Fibroblast of skin of left quadriceps (primary cell): ENCODE data around the gene BLM.

ENCODE experiments used
- DNase-seq, 2 experiments: peaks; one replicate each; pipeline ENCODE4 v3.0.0-alpha.2; 2013; ENCODE audit warnings: low read depth in 2 of 2

BLM gene

DNA sequence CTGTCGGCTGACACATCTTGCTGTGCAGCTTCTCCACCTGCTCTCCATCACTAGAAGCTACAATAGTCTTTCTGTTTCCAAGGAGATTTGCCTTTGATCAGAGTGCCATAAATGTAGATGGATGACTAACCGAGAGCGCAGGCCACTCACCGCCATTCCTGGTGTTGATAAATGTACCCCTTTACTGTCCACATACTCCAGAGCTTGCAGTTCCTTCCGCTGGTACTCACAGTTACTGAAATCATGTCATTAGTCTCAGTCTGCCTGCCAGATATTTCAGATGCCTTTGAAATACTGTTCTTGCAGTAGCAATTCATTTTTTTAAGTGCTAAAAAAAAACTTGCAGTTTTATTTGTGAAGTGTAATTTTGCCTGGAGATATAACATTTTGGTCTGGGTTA, 72.3 kb downstream of the BLM start:
- no peak for DNase-seq

DNA sequence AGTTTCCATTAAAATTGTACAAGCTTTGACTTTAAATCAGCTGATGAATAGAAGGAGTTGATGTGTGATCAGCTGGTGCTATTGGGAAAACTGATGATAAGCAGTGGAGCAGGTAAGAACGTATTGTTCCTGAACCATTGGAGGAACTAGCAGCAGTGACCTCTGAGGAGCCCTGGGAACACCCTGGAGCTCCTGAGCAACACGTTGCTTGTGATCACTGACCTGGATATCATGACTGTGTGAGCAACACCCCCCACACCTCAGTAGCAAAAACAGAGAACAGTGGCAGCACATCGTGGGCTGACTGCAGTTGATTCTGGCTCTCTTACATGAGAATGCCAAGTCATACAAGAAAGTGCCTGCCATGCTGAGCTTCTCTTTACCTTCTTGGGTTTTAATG, 72.9 kb downstream of the BLM start:
- no peak for DNase-seq

DNA sequence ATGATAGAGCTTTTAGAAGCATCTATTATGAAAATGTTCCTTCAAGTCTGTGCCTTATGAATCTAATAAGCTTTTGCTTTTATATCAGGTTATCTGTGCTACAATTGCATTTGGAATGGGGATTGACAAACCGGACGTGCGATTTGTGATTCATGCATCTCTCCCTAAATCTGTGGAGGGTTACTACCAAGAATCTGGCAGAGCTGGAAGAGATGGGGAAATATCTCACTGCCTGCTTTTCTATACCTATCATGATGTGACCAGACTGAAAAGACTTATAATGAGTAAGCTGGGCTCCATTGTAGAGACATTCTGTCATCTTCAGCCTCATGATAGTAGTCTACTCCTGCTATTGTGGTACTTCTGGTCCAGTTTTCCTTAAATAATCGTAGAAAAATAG, 73.4 kb downstream of the BLM start:
- no peak for DNase-seq

DNA sequence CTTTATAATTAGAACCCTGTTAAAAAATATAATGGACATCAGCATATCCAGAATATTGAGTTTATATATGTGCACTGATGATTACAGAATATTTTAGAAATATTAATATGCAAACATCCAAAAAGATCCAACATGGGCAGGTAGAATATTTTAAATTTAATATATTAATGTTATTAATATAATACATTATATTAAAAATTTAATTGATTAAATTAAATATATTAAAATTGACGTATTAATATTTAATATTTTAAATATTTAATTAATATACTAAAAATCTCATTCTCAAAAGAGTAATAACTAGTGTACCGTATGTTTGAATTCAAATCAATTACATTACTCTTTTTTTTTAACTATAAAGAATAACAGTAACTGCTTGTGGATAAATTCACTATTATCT, 77.4 kb downstream of the BLM start:
- no peak for DNase-seq

DNA sequence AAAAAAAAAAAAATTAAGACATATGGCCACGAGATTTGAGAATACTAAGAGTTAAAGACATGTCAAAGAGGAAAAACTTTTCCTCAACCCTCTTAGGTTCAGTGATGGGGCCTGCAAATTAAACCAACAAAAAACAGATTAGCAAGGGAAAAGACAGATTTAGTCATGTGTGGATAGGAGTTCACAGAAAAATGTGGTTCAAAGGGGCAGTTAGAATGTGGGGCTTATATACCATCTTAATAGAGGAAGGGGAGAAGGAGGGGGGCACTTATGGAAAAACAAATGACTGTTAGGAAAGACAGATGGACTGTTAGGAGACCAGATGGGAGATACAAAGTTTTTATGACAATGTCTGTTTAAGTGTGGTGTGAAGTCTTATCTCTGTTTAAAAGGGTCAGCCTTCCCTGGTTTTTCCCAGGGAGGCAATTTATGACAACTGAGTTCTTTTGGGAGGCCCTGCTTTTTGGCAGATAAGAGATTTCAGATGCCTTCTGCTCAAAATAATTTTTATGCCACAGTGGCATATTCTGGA, 82.6 kb downstream of the BLM start:
- DNase-seq = no peak

DNA sequence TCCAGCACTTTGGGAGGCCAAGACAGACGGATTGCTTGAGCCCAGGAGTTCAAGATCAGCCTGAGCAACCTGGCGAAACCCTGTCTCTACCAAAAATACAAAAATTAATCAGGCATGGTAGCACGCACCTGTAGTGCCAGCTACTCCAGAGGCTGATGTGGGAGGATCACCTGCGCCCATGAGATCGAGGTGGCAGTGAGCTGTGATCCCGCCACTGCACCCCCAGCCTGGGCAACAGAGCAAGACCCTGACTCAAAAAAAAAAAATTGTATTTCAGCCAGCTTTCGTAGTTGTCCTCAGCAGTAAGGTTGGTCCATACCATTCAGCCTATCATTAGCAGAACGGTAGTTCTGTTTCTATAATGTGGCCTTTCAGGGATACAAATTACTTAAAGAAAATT, 84.7 kb downstream of the BLM start:
- no peak for DNase-seq

DNA sequence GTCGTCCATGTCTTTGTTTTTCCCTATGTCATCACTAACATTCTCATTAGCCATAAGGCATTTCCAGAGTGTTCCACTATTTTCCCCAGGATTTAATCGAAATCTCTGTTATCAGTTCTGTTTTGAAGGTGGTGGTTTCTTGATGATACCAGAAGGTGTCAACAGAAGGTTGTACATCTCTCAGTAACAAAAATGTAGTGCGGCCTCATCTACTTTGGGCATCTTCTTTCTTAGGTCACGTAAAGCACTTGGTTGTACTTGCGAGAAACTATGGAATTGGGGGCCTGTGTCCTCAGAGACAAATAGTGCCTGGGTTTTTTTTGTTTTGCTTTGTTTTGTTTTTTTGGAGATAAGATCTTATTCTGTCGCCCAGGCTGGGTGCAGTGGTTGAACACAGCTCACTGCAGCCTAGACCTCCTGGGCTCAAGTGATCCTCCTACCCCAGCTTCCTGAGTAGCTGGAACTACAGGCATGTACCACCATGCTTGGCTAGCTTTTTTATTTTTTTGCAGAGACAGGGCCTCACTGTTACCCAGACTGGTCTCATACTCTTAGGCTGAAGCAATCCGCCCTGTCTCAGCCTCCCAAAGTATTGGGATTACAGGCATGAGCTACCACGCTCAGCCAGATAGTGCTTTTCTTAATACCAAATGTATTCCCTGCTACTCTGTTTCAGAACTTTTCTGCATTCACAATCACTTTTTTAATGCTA, 90.1 kb downstream of the BLM start:
- DNase-seq = no peak

DNA sequence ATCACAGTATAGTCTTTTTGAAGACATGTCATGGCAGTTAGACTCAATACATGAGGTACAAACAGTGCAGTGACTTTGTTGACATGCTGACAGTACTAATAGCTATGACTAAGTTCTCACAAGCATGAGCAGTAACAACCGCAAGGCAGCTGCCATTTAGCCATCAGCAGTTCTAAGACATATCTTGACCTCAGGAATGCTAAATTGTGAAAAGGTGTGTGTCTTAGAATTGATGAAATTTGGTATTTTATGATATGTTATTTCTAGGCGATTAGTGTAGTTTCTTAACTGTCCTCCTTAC, 90.6 kb downstream of the BLM start:
- DNase-seq = no peak

DNA sequence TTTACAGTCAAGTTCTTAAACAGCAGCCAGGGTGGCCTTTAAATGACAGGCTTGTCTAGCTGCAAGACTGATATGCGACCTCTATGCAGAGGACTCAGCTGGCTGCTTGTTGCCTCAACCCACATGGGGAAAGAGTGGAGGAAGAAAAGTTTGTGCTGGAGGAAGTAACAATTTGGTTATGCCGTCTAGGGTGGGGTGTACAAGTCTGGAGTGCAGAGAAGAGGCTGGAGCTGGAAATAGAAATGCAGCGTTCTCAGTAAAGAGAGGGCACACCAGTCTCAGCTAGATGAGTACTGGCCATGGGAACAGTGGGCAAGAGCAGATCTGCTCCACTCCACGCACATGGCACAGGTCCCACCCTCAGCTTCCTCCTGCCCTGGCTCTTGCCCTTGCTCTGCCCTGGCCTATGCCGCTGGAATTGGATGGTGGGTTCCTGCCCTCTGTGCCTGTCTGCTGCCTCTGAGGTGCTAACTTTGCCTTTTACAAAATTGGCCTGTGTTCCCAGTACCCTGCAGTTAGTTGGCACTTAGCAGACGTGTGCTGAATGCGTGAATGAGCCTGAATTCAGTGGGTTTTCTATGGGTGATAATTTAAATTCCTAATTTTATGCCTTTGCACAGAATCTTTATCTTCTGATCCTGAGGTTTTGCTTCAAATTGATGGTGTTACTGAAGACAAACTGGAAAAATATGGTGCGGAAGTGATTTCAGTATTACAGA, 91.5 kb downstream of the BLM start:
- DNase-seq = no peak

DNA sequence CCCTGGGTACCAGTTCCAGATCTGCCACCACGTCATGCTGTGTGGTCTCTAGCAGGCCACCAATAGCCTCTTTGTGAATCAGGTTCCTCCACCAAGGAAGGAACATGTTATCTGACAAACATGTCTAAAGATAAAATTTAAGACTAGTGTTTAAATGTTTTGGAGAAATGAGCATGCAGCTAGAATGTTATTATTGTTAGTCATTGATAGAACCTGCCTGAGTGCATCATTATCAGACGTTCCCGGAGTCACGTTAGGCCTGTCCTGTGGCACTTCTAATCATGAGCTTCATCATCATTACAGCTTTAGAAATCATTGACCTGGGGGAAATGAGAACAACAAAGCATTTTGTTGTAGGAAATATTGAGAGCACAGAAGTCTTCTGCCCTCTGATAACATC, 92.4 kb downstream of the BLM start:
- no peak for DNase-seq

DNA sequence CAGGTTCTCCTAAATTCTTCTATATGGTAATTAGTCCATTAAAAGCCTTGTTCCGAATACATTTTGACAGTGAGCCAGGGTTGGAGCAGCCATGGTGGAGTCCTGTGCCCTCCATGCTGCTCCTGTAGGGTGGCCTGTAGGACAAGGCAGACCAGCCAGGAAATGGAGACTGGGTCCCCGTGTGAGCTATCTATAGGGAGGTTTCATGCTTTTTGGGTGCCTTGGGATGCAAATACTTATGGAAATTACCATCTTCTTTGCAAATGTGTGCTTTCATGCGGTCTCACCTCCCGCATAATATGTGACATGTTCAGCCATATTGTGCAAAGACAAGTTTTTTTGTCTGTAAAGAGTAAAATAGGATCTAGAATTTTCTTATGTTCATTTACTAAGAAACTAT, 93.2 kb downstream of the BLM start:
- DNase-seq = no peak

DNA sequence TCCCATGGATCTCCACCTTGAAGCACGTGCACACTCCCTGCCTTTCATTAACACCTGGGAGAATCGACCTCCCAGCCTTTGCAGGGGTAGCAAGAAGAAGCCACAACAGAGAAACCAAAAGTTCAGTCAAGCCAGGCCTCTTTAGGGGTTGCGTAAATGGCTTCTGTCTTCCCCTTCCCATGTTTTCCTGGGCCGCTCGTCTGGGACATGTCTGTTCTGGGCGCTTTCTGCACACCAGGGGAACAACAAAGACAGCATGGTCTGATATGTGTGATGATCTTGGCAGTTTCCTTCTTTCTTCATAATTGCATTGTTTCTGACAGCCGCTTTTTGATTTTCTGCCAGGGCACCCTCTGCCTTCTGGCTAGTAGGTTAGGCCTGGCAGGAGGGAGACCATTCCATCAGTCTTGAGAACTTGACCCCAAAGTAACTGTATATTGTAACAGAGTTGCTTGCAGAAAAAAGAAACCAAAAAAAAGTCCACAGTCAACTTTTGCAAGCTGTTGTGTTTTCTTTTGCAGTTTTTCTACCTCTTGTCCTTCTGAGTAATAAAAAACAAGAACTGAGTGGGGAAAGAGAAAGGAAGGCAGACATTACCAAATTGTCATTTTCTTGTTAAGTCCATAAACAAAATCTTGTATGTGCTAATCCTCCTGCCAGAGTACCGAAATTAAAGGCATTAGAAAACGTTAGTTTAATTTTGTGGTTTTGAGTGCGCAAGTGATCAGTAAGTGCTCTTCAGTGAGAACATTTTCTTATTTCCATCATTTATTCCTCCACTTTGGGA, 95.2 kb downstream of the BLM start:
- DNase-seq = no peak

DNA sequence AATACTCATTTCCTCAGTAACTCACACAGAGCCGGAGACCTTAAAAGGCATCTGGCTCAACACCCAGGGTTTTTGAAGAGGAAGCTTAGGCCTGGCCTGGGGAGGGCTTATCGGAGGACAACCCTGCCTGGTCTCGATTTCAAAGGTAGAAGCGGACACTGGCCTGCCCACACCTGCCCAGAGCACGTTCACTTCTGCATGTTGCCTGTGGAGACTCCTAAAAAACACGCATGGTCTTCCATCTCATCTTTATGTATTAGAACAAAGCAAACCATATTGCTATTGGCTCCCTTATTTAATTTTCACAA, 95.8 kb downstream of the BLM start:
- no peak for DNase-seq

DNA sequence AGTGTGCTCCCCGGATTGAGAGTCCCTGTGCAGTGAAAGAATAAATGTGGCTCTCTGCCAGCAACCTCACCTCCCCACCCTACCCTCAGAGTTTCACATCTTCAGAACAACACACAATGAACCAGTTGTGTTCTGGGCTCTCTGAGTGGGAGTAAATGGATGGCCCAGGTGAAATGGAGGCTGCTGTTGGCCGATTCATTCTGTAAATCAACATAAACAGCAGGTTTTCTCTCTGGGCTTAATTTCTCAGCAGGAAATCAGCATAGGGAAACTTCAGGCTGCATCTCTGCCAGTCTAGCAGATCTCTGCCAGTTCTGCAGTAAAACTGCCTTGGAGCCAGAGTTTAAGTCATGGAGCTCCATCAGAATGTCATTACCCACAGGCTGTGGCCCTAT, 96.6 kb downstream of the BLM start:
- DNase-seq = no peak

DNA sequence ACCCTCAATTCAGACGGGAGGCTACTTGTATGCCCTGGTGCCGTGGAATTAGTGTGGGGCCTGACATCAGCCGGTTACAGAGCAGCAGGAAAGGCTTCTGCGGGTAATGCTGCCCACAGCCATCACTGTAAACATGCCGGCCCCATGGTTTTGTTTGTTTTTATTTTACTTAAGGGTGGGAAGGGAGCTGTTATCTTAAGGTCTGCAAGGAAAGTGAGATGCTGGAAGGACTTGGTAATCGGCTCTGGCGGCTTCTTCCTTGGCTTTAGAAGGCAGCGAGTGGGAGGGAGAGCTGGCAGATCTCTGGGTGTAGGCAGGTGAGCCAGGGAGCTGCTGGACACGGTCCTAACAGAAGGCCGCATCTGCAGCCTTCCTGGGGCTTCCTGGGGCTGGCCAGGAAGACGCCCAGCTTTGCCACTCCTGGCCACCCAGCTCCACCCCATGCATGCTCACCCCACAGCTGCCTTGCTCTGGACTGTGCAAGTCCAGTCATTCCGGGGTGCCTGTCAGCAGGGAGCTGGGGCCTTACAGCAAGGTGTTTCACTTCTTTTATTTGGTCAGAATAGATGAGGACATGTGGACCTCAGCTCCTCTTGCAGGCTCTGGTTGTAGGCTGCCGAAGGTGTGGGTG, 97.2 kb downstream of the BLM start:
- no peak for DNase-seq

DNA sequence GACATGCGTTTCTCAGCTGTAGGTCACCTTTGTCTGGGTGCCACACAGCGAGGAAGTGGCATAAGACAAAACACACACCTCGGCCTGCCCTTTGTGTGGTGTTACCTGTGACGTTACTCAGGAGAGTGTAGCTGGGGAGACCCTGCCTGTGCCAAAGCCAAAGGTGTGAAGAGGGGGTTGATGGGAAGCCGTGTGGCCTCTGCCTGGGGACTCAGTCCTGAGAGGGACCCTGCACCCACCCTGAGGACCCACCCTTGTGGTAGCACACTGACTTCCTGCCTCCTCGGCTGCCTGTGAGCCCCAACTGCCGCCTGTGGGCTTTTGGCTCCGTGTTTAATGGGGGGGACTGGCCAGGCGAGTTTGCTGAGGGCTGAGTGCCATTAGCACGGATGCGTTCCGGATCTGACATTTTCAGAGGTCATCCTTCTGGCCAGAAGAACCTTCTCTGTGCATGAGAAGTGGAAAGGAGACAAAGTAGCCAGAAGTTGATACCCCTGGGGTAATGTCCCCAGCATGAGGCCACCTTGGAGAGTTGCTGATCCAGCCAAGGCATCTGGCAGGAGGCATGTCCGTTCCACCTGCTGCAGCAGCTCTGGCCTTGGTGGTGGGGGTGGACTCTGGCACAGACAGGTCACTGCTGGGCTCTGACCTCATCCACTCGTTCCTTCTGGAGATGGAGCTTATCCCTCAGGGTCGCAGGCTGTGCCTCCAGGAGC, 99.4 kb downstream of the BLM start:
- no peak for DNase-seq

DNA sequence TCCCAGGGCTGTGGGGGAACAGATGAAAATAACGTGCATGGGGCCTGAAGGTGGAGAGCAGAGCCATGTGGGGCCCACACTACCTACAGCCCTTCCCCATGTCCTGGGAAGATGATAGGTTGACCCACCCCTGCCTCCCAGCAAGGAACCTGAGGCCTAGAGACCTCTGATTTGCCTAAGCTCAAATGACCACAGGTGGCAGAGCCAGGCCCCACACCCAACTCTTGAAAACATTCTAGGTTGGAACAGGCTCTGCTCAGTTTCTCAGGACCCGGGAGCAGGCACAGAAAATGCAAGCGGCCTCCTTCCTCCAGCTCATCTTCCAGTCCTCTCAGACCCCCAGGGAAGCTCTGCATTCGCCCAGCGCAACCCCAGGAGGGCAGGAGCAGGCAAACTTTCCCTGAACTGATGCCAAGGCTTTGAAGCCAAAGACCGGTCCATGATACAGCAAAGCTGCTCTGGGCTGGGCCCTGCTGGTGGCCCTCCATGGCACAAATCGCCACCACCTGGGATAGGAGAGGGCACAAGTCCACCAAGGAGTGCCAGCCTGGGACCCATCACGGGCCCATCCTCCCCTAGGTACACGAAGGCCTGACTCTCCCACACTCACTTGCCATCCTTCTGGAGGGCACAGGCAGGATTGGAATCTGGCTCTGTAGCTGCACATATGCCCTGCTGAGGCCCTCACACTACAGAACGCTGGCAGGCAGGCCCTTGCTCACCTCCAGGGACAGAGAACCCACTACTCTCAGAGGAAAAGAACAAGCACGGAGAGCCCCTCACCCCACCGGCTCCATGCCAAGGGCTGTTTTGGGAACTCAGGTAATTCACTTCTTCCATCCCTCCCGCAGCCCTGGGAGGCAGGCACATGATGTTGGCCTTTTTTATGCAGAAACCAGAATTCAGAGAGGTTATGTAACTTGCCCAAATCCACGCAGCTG, 100.2 kb downstream of the BLM start:
- no peak for DNase-seq

DNA sequence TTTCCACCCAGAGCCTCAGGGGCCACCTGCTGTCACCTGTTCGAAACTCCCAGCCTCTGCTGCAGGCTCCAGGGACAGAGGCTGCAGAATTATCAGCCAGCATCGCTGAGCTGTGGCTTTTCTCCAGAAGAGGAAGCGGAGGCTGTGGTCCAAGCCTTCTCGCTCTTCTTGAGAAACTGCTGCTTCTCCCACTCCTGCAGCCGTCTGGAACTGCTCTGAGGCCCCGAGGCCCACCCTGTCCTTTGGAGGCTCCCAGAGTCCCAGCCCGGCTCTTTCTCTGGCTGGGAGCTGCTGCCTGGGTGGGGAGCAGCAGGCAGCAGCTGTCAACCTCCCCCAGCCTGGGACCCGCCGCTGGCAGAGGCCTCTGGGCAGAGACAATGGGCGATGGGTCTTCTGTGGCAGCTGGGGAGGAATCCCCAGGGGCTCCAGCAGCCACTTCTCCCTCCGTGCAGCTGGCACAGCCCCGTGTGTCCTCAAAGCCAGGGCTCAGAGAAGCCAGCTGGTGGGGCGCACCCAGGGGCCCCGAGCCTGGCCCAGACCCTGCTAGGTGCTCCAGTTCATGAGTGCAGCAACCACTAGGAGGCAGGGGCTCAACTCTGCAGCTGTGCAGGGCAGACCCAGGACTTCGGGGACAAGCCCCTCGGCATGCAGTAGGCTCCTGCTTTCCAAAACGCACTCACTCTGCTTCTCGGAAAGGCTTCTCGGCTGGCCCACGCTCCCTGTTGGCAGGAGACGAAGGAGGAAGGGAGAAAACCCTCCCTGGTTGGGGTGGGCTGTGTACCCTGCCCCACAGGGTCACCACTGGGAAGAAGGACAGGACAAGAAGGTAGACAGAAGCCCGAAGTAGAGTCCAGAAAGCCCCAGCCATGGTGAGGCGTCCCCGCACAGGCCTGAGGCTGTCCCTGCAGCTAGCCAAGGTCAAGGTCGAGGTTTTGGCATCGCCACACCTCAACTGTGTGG, 101.4 kb downstream of the BLM start:
- DNase-seq = no peak

DNA sequence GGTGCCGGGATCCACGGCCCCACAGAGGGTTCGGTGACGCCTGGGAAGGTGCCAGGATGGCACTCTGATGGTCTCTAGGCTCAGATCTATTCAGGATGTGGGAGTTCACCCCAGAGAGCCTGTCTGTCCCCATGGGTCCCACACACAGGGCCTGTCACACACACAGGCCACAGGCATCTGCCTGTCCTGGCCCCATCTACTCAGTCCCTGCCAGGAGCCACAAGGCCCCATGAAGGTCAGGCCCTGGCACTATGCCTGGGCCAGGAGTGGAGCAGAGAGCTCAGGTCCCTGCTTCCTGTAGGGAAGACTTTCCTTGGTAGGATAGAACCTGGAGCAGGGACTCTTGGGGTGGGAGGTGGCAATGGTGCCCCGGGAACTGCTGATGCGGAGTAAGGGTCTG, 102.2 kb downstream of the BLM start:
- no peak for DNase-seq

DNA sequence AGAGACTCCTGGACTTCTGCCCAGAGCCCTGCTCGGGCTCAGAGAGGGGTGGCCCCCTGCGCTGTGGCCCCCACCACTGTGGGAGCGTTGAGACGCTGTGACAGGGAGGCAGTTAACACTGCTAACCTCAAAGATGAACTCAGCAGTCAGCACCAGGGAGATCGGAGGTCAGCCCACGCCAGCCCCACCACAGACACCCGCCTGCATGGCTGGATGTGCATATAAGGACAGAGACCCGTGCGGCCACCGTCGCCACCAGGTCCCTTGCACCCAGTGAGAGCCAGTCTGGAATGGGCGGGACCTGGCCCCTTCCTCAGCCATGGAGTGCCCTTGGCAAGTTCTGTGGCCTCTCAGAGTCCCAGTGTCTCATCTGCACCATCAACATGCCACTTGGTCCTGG, 102.7 kb downstream of the BLM start:
- DNase-seq = no peak
